NCI-H526 treated with DMSO at 0.1 percent for 48 hours (cell line): ENCODE results near the gene ST8SIA6.
"Not testable (repeated sequence)": the region's sequence is repeated elsewhere in the genome, so short reads cannot be mapped to it uniquely, and the experiment has no call there.

Experiments used
- DNase-seq: peaks from one replicate; lab custom pipeline; 2025; lab: John Stamatoyannopoulos, UW

The ST8SIA6 gene

GRCh38 chr10:17454161-17455014, at the start of gene ST8SIA6:
TSS of gene ST8SIA6 (minus strand) at chr10:17454595. CDS start at chr10:17454255, 340 bp downstream.
- no peak for DNase-seq

- DNase-seq: no peak
Observed at GRCh38 chr10:17503795-17504194, 49.4 kb upstream of the ST8SIA6 start.

- no peak for DNase-seq
Observed at GRCh38 chr10:17502814-17503213, 48.4 kb upstream of the ST8SIA6 start.

GRCh38 chr10:17499014-17499413, 44.6 kb upstream of the ST8SIA6 start:
- DNase-seq: not testable (repeated sequence)

- DNase-seq: no peak
Observed at GRCh38 chr10:17497446-17498030, 43.1 kb upstream of the ST8SIA6 start.

GRCh38 chr10:17494626-17495260, 40.3 kb upstream of the ST8SIA6 start:
- no peak for DNase-seq

- no peak for DNase-seq
Observed at GRCh38 chr10:17488848-17489247, 34.5 kb upstream of the ST8SIA6 start.

- no peak for DNase-seq
Observed at GRCh38 chr10:17483079-17483478, 28.7 kb upstream of the ST8SIA6 start.

- no peak for DNase-seq
Observed at GRCh38 chr10:17479822-17480221, 25.4 kb upstream of the ST8SIA6 start.

- DNase-seq: no peak
Observed at GRCh38 chr10:17479015-17479615, 24.7 kb upstream of the ST8SIA6 start.

- no peak for DNase-seq
Observed at GRCh38 chr10:17476073-17476472, 21.7 kb upstream of the ST8SIA6 start.

GRCh38 chr10:17475661-17476060, 21.3 kb upstream of the ST8SIA6 start:
- no peak for DNase-seq

GRCh38 chr10:17474595-17475323, 20.4 kb upstream of the ST8SIA6 start:
- no peak for DNase-seq

- no peak for DNase-seq
Observed at GRCh38 chr10:17473228-17473950, 19.0 kb upstream of the ST8SIA6 start.

- DNase-seq: no peak
Observed at GRCh38 chr10:17472481-17473227, 18.3 kb upstream of the ST8SIA6 start.

GRCh38 chr10:17470246-17470645, 15.9 kb upstream of the ST8SIA6 start:
- no peak for DNase-seq

GRCh38 chr10:17465328-17466125, 11.1 kb upstream of the ST8SIA6 start:
- DNase-seq: no peak

GRCh38 chr10:17464545-17464944, 10.2 kb upstream of the ST8SIA6 start:
- DNase-seq: no peak

- DNase-seq: no peak
Observed at GRCh38 chr10:17460756-17461155, 6.4 kb upstream of the ST8SIA6 start.

GRCh38 chr10:17457083-17457482, 2.7 kb upstream of the ST8SIA6 start:
- no peak for DNase-seq
